Suppressor macrophage treated with lipopolysaccharide for 4 hours (primary cell): ENCODE measurements around the gene ANO4.
"Not testable (repeated sequence)": the region's sequence is repeated elsewhere in the genome, so short reads cannot be mapped to it uniquely, and the experiment has no call there.

Experiments
- DNase-seq: peaks from one replicate; pipeline ENCODE4 v3.0.0-alpha.2; 2020

The ANO4 gene

DNA sequence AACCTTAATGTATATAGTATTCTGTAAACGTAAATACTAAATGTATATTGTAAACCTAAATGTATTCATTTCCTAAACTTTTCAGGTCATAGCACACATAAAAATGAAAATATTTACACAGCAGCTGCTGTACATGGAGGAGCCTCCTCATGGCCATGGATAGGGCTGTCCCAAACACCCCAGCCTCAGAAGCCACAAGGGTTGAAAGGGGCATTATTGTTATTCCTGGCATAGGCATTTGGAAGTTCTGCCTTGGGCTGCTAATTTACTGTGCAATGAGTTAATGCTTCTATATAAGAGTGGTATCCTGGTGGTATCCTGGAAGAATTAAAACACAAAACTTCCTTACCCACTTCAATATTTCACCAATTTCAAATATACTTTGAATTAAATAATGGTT lies 256.1 kb downstream of the ANO4 start:
- no peak for DNase-seq

DNA sequence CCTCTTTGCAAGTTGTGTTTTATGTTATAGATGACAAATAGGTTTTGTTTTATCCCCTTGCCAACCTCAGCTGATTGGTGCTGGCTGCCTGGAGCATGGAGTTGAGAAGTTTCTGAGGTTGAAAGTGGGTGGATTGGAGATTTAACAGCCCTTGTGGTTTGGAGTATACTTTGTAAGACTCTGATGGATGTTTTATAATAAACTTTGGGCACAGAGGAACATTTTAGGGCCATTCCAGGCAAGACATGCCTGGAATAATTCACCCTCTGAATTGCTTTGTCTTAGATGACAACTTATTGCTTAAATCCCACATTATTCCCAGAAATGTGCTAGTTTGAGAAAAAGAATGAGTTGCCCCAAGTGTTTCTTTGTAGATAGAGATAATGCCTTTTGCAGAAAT lies 256.6 kb downstream of the ANO4 start:
- no peak for DNase-seq

DNA sequence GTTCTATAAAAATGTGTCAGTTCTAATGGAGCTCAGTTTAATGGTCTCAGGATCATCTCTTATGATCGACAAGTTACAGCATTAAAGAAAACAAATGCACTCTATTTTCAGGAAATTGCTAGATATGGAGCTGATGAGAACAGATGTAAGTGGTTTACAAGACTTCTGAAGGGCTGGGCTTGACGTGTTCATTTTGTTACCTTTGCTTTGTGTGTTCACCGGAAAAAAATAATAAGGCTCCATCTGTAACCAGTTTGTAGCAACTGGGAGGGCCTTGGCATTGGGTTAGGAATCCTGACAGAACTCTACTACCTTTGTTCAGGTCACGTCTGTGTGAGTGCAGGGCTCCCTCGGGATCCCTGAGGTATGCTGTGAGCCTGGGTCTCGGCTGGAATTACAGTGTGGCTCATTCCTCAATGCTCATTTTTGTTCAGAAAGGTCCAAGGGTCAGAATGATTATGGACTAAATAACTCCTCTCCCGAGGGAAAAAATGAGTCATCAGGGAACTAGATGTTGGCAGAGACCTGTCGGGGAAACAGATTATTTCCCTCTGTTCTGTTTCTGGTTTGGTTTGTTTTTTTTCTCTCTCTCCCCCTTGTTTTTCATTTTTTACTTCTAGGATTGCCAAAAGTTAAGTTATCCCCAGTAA lies 257.4 kb downstream of the ANO4 start:
- DNase-seq, result no peak

DNA sequence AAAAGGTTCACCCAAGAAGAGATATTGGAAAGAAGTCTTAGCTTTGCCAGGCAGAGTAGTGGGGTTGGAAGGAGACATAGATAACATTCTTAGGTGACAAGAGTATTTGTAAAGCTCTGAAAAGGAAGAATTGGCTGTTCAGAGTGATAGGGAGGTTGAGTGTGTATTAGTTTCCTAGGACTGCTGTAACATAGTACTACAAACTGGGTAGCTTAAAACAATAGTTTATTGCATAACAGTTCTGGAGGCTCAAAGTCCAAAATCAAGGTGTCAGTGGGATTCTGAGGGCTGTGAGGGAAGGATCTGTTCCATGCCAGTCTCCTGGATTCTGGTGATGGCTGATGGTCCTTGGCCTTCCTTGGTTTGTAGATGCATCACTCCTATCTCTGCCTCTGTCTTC lies 258.6 kb downstream of the ANO4 start:
- DNase-seq, result no peak

DNA sequence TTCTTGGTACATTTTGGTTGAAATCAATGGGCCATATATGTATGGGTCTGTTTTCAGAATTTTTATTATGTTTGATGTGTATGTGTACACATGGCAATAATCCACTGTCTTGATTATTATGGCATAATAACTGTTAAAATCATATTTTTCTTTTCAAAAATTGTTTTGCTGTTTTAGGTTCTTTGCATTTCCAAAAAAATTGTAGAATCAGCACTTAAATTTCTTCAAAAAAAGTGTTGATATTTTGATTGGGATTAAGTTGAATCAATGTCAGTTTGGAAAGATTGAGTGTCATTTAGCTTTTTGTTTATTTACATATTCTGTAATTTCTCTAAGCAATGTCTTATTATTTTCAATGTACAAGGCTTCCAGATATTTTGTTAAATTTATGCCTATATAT lies 261.4 kb downstream of the ANO4 start:
- no peak for DNase-seq

DNA sequence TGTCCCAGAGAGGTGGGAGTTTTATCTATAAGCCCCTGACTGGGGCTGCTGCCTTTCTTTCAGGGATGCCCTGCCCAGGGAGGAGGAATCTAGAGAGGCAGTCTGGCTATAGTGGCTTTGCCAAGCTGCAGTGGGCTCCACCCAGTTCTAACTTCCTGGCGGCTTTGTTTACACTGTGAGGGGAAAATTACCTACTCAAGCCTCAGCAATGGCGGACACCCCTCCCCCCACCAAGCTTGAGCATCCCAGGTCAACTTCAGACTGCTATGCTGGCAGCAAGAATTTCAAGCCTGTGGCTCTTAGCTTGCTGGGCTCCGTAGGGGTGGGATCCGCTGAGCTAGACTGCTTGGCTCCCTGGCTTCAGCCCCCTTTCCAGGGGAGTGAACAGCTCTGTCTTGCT lies 267.9 kb downstream of the ANO4 start:
- DNase-seq, result not testable (repeated sequence)

DNA sequence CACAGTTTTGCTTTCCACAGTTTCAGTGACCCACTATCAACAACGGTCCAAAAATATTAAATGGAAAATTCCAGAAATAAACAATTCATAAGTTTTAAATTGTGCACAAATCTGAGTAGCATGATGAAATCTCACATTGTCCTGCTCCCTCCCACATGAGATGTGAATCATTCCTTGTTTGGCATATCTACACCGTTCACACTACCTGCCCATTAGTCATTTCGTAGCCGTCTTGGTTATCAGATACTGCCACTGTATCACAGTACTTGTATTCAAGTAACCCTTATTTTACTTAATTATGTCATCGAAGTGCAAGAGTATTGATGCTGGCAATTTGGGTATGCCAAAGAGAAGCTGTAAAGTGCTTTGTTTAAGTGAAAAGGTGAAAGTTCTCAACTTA lies 270.1 kb downstream of the ANO4 start:
- no peak for DNase-seq

DNA sequence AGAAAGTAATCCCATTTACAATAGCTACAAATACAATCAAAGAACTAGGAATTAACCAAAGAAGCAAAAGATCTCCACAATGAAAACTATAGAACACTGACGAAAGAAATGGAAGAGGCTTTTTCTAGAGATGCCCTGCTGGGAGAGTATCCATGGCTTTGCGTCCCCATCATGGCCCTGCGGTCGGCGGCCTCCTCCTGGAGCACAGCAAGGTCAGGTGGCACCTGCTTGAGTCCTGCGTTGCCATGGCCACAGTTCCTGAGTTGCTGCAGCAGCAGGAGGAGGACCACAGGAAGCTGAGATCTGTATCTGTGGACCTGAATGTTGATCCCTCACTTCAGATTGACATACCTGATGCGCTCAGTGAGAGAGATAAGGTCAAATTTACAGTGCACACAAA lies 271.9 kb downstream of the ANO4 start:
- DNase-seq, result no peak

DNA sequence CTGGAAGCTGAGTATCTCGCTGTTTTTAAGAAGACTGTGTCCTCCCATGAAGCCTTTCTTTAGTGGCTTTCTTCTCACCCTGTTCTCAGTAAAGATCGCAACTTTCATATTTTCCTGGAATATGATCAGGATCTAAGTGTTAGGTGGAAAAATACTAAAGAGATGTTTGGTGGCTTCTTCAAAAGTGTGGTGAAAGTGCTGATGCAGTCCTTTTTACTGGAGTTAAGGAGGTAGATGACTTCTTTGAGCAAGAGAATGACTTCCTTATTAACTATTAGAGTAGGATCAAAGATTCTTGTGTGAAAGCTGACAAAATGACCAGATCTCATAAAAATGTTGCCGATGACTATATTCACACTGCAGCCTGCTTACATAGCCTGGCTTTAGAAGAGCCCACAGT lies 273.8 kb downstream of the ANO4 start:
- DNase-seq, result no peak

DNA sequence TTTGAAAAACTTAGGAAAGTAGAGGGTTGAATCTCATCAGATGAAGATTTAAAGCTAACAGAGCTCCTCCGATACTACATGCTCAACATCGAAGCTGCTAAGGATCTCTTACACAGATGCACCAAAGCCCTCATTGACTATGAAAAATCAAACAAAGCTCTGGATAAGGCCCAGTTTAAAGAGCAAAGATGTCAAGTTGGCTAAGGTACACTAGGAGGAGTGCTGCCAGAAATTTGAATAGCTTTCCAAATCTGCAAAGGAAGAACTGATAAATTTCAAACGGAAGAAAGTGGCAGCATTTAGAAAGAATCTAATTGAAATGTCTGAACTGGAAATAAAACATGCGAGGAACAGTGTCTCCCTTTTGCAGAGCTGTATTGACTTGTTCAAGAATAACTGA lies 274.3 kb downstream of the ANO4 start:
- DNase-seq, result no peak

DNA sequence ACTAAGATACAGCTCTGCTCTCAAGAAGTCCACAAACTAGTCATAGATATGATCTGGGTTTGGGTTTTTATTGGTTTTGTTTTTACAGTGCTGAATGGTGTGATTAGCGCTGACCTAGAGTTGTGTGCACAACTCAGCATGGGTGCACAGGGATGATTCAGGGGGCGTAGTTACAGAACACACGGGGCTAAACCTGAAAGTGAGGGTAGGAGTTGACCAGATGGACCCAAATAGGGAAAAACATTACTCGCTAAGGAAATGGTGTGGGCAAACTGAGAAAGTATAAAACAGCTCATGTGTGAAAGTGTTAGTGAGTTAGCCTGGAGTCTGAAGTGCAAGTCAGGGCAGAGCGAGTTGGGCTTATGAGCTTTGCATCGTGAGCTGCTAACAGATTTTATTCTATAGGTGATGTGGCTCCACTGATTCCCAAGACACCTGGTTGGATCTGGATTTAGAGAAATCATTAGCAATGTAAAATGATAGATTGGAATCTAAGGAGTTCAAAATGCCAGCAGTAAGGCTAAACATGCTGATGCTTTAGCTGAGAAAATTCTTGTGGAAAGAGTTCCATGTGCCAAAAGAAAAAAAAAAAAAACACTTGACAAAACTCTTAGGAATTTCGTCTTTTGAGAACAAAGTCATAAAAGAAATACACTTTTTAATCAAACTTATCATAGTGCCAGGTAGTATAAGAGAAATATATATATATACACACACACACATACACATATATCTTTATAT lies 280.5 kb downstream of the ANO4 start:
- no peak for DNase-seq

DNA sequence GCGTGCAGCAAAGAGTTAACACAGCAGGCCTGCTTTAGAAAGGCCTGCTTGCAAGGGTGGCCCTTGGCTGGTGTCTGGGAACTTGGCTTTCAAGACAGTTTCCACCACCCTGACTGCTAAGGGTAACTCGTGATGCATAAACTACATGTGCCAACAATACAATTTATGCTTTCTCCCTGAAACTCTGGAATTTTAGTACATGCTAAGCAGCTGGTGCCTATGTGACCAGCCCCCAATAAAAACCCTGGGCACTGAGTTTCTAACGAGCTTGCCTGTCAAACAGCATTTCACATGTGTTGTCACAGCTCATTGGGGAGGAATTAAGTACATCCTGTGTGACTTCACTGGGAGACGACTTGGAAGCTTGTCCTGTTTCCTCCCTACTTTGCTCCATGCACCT lies 282.3 kb downstream of the ANO4 start:
- no peak for DNase-seq

DNA sequence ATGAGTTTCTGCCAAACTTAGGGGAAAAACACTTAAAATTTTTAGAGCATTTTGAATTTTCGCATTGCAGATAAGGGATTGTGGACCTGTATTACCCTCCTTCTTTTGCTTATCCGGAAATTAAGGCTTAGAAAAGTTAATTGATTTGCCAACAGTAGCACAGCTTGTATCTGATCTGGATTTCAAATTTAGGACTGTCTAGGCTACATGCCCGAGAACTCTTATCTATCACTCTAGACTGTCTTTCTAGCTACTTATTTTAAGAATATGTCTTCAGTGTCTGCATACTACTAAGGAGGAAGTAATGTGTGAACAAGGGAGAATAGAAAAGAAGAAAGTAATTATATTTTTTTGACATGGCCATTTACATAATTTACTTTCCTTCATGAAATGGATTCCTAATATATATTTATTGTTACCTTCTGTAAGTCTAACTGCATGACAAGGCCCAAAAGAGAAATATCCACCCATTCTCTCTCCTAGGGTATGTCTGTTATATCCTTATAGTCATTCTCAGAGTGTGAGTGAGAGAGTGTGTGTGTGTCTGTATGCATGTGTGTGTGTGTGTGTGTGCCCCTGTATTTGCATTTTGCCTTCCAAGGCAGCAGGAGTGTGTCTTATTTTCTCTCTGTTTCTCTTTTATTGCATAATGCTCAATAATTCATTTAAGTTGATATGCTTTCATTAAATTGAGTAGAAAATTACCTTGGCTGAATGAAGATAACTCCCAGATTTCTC lies 283.4 kb downstream of the ANO4 start:
- no peak for DNase-seq

DNA sequence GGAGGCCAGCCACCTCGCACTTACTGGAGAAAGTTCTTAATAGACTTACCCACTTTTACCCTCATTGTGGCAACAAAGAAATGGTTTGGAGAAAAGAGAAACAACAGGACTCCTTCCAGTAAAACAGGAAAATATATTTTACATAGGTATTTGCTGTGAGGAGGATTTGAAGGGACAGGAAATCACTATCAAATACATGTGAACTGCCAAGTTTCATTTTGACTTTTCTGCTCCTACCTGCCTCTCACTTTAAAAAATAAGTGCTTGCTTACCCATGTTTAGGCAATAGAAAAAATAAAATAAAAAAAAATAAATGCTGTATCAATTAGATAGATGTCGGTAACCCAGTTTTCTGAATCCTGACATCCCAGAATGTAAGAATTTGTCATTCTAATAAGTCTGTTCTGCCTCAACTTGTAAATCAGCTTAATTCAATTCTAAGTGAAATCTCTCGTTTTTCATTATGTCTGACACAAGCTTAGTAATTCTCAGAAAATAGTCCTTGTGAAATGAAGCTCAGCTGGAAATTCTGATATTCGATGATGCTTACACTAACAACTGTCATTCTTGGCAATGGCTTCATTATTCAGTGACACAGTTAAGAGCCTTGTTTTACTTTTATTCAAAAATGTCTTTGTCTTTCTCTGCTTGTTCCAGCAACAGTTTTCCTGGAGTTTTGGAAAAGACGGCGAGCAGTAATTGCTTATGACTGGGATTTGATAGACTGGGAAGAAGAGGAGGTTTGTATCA lies 284.1 kb downstream of the ANO4 start:
- no peak for DNase-seq

DNA sequence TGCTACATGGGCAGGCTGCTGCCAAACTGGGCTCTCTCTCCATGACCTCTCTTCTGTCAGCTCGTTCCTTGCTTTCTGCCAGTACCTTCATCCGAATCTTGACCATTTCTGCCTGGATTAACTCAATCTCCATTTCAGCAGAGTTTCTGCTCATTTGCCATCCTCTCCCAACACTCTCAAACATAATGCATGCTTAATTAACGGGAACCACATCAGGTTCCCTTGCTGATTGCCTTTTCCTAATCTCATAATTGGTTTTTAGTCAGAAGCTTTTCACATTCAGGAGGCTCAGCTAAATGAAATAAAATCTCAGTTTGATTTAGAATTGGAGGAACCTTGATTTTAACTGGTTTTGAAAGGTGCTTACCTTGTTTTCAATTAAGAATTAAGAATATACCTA lies 288.1 kb downstream of the ANO4 start:
- DNase-seq, result no peak

DNA sequence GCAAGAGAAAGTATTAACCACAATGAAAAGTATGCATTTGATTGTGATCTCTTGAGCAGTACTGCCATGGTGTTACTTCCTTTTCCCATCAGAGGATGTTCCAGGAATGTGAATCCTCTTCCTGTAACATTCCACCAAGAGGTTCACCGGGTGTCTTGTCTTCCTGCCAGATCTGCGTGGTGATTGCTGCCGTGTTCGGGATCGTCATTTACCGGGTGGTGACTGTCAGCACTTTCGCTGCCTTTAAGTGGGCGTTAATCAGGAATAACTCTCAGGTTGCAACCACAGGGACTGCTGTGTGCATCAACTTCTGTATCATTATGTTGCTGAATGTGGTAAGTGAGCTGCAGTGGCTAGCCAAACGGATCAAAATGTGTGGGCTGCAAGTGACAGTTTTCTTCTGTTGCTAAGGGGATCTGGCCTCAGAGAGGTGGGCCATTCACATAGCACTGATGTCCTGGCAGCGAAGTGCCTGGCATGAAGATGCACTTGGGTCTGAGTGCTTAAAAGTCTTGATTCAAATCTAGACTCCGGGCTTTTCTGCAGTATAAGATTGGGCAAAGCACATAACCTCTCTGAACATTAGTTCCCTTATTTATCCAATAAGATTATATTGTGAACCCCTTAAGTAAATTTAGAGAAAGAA lies 292.0 kb downstream of the ANO4 start:
- no peak for DNase-seq

DNA sequence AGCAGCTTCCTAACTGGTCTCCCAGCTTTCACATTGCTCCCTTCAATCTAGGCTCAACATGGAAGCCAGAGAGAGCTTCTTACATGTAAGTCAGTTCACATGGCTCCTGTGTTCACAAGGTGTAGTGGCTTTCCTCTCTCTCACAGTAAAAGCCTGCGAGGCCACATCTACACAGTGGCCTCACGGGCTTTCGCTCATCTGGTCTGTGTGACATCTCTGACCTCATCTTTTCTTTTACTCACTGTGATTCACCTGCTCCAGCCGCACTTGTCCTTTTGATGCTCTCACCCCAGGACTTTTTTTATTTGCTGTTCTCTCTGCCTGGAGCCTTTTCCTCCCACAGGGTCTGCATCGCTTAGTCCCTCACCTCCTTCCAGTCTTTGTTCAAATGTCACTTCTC lies 293.3 kb downstream of the ANO4 start:
- no peak for DNase-seq

DNA sequence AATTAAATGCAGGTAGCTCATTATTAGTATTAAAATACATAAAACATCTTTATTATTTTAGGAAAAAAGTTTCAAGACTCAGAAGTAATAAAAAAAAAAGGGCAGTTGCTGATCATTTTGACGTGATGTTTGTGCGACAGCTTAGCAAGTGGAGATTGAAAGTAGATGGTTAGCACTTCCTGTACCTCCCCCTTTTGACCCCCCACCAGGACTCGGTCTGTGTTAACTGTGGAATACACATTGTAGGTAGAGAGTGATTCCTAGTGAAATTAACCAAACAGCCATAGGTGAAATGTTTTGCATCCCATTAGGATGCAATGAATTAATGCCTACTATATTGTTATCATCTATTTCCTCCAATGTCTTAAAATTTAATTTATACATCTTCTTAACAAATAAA lies 294.7 kb downstream of the ANO4 start:
- DNase-seq, result no peak

DNA sequence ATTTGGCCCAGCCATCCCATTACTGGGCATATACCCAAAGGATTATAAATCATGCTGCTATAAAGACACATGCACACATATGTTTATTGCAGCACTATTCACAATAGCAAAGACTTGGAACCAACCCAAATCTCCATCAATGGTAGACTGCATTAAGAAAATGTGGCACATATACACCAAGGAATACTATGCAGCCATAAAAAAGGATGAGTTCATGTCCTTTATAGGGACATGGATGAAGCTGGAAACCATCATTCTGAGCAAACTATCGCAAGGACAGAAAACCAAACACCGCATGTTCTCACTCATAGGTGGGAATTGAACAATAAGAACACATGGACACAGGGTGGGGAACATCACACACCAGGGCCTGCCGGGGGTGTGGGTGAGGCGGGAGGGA lies 295.6 kb downstream of the ANO4 start:
- not testable (repeated sequence) for DNase-seq

DNA sequence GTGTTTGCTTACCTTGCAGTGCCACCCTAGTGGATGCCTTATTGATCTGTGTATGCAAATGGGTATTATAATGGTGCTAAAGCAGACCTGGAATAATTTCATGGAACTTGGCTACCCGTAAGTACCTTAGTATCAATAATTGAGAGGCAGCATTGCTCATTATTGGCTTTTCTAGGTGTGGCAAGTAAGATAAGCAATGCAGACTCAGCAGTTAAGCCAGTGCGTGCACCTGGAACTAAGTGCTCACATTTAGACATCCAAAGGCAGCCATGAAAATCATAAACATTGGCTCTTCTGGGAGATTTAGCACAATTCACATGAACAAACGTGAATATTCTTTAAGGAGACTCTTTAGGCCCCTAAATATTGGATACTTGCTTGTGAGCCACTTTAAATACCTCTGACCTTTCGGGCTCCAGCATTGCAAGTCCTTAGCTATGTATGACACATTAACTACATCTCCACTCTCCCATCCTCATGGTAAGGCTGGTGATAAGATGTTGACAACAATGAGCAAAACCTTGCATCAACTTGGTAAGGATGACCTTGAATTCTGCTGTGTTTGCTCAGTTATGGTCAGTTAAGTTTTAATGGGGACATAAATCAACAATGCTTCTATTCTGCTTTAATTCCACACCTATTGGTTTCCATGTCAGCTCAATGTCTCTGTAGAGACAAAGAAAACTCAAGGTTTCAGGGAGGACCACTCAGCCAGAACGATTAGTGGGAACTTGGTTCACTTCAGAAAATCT lies 303.4 kb downstream of the ANO4 start:
- DNase-seq, result no peak

DNA sequence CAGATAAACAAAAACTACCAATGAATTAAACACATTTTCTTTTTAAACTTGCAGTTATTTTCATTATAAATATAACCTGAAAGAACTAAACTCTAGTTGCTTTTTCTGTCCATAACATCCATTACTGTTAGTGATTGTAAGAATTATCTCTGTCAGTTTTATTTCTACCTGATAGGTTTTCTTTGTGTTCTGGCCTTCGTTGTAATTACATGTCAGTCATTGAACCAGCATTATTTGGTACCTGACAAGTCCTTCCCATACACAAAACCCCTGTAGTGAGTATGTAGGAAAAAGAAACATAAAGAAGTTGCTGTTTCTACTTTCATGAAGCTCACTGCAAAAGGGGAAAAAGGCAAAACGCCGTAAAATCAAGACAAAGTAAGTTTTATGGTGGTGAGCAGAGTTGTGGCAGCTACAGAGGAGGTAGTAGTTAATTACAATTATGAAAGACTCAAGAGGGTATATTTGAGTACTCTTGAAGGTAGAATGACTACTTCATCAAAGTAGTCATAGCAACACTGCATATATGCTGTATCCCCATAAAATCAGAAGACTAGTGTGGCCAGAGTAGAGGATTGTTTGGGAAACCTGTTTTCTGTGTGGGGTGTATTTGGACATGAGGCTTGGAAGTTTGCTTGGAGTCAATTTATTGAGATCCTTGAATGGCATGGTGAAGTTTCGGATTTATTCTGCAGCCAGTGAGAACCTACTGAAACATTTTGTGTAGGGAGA lies 312.6 kb downstream of the ANO4 start:
- no peak for DNase-seq

DNA sequence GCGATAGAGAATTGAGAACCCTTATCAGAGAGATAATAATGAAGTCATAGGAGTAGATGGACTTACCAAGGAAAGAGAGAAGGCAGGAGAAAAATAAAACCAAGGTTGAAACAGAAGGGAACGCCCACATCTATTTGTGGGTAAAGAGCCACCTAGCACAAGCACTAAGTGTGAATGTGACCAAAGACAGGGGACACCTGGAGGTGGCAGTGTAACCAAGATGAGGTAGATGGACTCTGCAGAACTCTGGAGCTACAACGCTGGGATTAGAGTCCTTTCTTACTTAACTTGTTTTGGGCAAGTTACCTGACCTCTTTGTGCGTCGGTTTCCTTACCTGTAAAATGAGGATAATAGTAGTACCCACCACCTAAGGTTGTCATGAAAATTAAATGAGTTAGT lies 313.6 kb downstream of the ANO4 start:
- no peak for DNase-seq
